Measurements from ENCODE around the gene CKS1B. TPM values are rescaled to one million over a fixed set of nuclear protein-coding genes. Genes with fewer than 3 reads are reported as not detected.

The CKS1B gene
- total and polyA plus RNA-seq, 4 donors = 32.4 to 57.9 (median 44.4) TPM

- Histone ChIP-seq H3K4me3 (ENCODE audit: low read depth in 1 of 3, low read length in 3 of 3) (peak overlapping the region in 1 of 3 donors; percentile 63), H3K9me3 (ENCODE audit: control insufficient read depth in 4 of 4, low read length in 3 of 4) (no peaks in the 10 kb centered on the region), H3K4me1 (ENCODE audit: control insufficient read depth in 4 of 4, insufficient read depth in 4 of 4, low read length in 3 of 4) (peaks cover 0 to 38% (median 18%) of the 10 kb centered on the region in 4 donors), H3K27ac (ENCODE audit: low read depth in 1 of 2, low read length in 2 of 2) (peak overlapping the region; percentile 94 to 100), H3K36me3 (ENCODE audit: control insufficient read depth in 4 of 4, insufficient read depth in 3 of 4, low read depth in 1 of 4, low read length in 3 of 4) (no peaks in the 10 kb centered on the region), H3K27me3 (ENCODE audit: control insufficient read depth in 4 of 4, insufficient read depth in 4 of 4, low read length in 3 of 4) (no peaks in the 10 kb centered on the region), H3K9ac (ENCODE audit: low read depth in 1 of 2, low read length in 2 of 2) (peak overlapping the region; percentile 98)
- no peak for DNase-seq (ENCODE audit: low spot score)
- WGBS = 91% methylated on average over 8 of the region's 8 CpGs
- TF ChIP-seq MAX (IDR thresholded peaks at IDR 0.05) = no peak
- no peak for TF ChIP-seq EGR1 (IDR thresholded peaks at IDR 0.05; ENCODE audit: low read depth in 2 of 2)
- no peak for TF ChIP-seq RAD21 (IDR thresholded peaks at IDR 0.05)
- TF ChIP-seq REST (IDR thresholded peaks at IDR 0.05) = no peak
- no peak for TF ChIP-seq FOXA2 (IDR thresholded peaks at IDR 0.05)
- no peak for TF ChIP-seq YY1 (IDR thresholded peaks at IDR 0.05)
- TF ChIP-seq ATF3 (IDR thresholded peaks at IDR 0.05) = no peak
- no peak for TF ChIP-seq CTCF (IDR thresholded peaks at IDR 0.05; ENCODE audit: low read depth, low read length, missing input control)
- no peak for TF ChIP-seq JUND (IDR thresholded peaks at IDR 0.05)
- TF ChIP-seq NR2F2 (IDR thresholded peaks at IDR 0.05) = no peak
- no peak for TF ChIP-seq FOXA1 (IDR thresholded peaks at IDR 0.05)
- TF ChIP-seq TAF1 (conservative IDR thresholded peaks at IDR 0.05) = no peak
- TF ChIP-seq GABPA (IDR thresholded peaks at IDR 0.05 in 1 of 2, conservative IDR thresholded peaks at IDR 0.05 in 1 of 2) = no peak
- TF ChIP-seq HNF4G (IDR thresholded peaks at IDR 0.05) = no peak
- no peak for TF ChIP-seq RXRA (IDR thresholded peaks at IDR 0.05)
Measured at GRCh38 chr1:154937988-154938386, 36.5 kb upstream of the CKS1B start.

GRCh38 chr1:154938604-154939399 is 35.7 kb upstream of the CKS1B start:
- WGBS = 96% methylated on average over 7 of the region's 7 CpGs
- Histone ChIP-seq H3K36me3 (ENCODE audit: control insufficient read depth in 4 of 4, insufficient read depth in 3 of 4, low read depth in 1 of 4, low read length in 3 of 4) (no peaks in the 10 kb centered on the region), H3K9me3 (ENCODE audit: control insufficient read depth in 4 of 4, low read length in 3 of 4) (no peaks in the 10 kb centered on the region), H3K4me1 (ENCODE audit: control insufficient read depth in 4 of 4, insufficient read depth in 4 of 4, low read length in 3 of 4) (peaks cover 0 to 42% (median 23%) of the 10 kb centered on the region in 4 donors), H3K4me3 (ENCODE audit: low read depth in 1 of 3, low read length in 3 of 3) (no peak overlapping the region), H3K9ac (ENCODE audit: low read depth in 1 of 2, low read length in 2 of 2) (no peak overlapping the region), H3K27me3 (ENCODE audit: control insufficient read depth in 4 of 4, insufficient read depth in 4 of 4, low read length in 3 of 4) (no peaks in the 10 kb centered on the region), H3K27ac (ENCODE audit: low read depth in 1 of 2, low read length in 2 of 2) (peak overlapping the region in 1 of 2 donors; percentile 100)
- no peak for DNase-seq (ENCODE audit: low spot score)
- no peak for TF ChIP-seq CTCF (IDR thresholded peaks at IDR 0.05; ENCODE audit: low read depth, low read length, missing input control)
- no peak for TF ChIP-seq HNF4G (IDR thresholded peaks at IDR 0.05)
- TF ChIP-seq YY1 (IDR thresholded peaks at IDR 0.05) = no peak
- TF ChIP-seq JUND (IDR thresholded peaks at IDR 0.05) = no peak
- TF ChIP-seq REST (IDR thresholded peaks at IDR 0.05) = no peak
- TF ChIP-seq EGR1 (IDR thresholded peaks at IDR 0.05; ENCODE audit: low read depth in 2 of 2) = no peak
- TF ChIP-seq GABPA (IDR thresholded peaks at IDR 0.05 in 1 of 2, conservative IDR thresholded peaks at IDR 0.05 in 1 of 2) = no peak
- no peak for TF ChIP-seq FOXA1 (IDR thresholded peaks at IDR 0.05)
- TF ChIP-seq SP1 (IDR thresholded peaks at IDR 0.05) = no peak
- no peak for TF ChIP-seq RXRA (IDR thresholded peaks at IDR 0.05)
- TF ChIP-seq ATF3 (IDR thresholded peaks at IDR 0.05) = no peak
- TF ChIP-seq TAF1 (conservative IDR thresholded peaks at IDR 0.05) = no peak
- no peak for TF ChIP-seq RAD21 (IDR thresholded peaks at IDR 0.05)
- TF ChIP-seq NR2F2 (IDR thresholded peaks at IDR 0.05) = no peak
